PC-3 (cell line): ENCODE measurements around the gene COX10. TPM values are rescaled to one million over a fixed set of nuclear protein-coding genes. Genes with fewer than 3 reads are reported as not detected.
"Not testable (repeated sequence)": the region's sequence is repeated elsewhere in the genome, so short reads cannot be mapped to it uniquely, and the experiment has no call there.

Experiments
- ATAC-seq: fragments of 200-7000 bp; cut with Tn5 transposase; 2 replicates; pipeline ENCODE4 v1.9.1; 2020; ENCODE audit warnings: mild to moderate bottlenecking, moderate library complexity
- Bru-seq: library from RNA; stranded (reverse); fragments of 400-500 nt; gene quantifications from one replicate; lab custom pipeline; 2021; lab: Mats Ljungman, UMichigan
- BruChase-seq, 2 experiments: library from RNA; stranded (reverse); fragments of 400-500 nt; gene quantifications; one replicate each; lab custom pipeline; 2021; lab: Mats Ljungman, UMichigan
- BruUV-seq: library from RNA; stranded (reverse); fragments of 400-500 nt; replicated peaks from 2 replicates; lab custom pipeline; 2021; lab: Mats Ljungman, UMichigan
- CTCF ChIA-PET: fragments of 300-600 bp; sonication (Branson Sonifier 250); formaldehyde crosslinking; loops from one replicate; lab custom pipeline; 2022; ENCODE audit warnings: antibody characterized with exemption; lab: Charles Lee
- POLR2A ChIA-PET: fragments of 300-600 bp; sonication (Branson Sonifier 250); formaldehyde crosslinking; loops from one replicate; lab custom pipeline; 2022; ENCODE audit warnings: antibody characterized with exemption; ENCODE audit not compliant: unreplicated experiment; lab: Charles Lee
- DNase-seq: peaks from one replicate; pipeline ENCODE4 v3.0.0-alpha.2; 2015
- H2AFZ ChIP-seq: fragments of 300-600 bp; sonication (generic); 2 replicates; pipeline ENCODE4 v1.6.0; 2016; ENCODE audit warnings: antibody characterized with exemption, low read length
- H3F3A ChIP-seq: fragments of 300-600 bp; sonication (generic); one replicate; pipeline ENCODE4 v1.6.0; 2017; ENCODE audit warnings: antibody characterized with exemption, low read length, control low read depth, mild to moderate bottlenecking; ENCODE audit not compliant: unreplicated experiment
- H3K27ac ChIP-seq: fragments of 300-600 bp; sonication (generic); 2 replicates; pipeline ENCODE4 v1.5.1; 2016; ENCODE audit warnings: mild to moderate bottlenecking, low read length
- H3K27me3 ChIP-seq: fragments of 300-600 bp; sonication (generic); 2 replicates; pipeline ENCODE4 v1.6.1; 2016; ENCODE audit warnings: low read length, mixed read lengths
- H3K36me3 ChIP-seq: fragments of 300-600 bp; sonication (generic); 2 replicates; pipeline ENCODE4 v1.6.1; 2016; ENCODE audit warnings: low read depth, mixed run types, low read length, mixed read lengths
- H3K4me1 ChIP-seq: fragments of 300-600 bp; sonication (generic); 2 replicates; pipeline ENCODE4 v1.5.1; 2016; ENCODE audit warnings: low read length; ENCODE audit not compliant: insufficient read depth
- H3K4me2 ChIP-seq: fragments of 300-600 bp; sonication (generic); 2 replicates; pipeline ENCODE4 v1.6.0; 2016; ENCODE audit warnings: low read length
- H3K4me3 ChIP-seq: fragments of 300-600 bp; sonication (generic); 2 replicates; pipeline ENCODE4 v1.5.1; 2016; ENCODE audit warnings: mild to moderate bottlenecking, low read length, mixed read lengths
- H3K79me2 ChIP-seq: fragments of 300-600 bp; sonication (generic); 2 replicates; pipeline ENCODE4 v1.6.1; 2017; ENCODE audit warnings: low read length, mixed read lengths
- H3K9ac ChIP-seq: fragments of 300-600 bp; sonication (generic); 2 replicates; pipeline ENCODE4 v1.6.0; 2016; ENCODE audit warnings: mild to moderate bottlenecking, low read length
- H3K9me2 ChIP-seq: fragments of 300-600 bp; sonication (generic); replicated peaks from 2 replicates; pipeline ENCODE4 v1.6.1; 2016; ENCODE audit warnings: mixed run types, low read length, mixed read lengths
- H3K9me3 ChIP-seq: fragments of 300-600 bp; sonication (generic); 2 replicates; pipeline ENCODE4 v1.6.1; 2016; ENCODE audit warnings: low read length, mixed read lengths
- H4K20me1 ChIP-seq: fragments of 300-600 bp; sonication (generic); 2 replicates; pipeline ENCODE4 v1.6.1; 2016; ENCODE audit warnings: low read length, mixed read lengths
- CTCF ChIP-seq: fragments of 300-600 bp; sonication (generic); conservative IDR thresholded peaks from 2 replicates; pipeline ENCODE4 v1.5.1; 2017; ENCODE audit warnings: antibody characterized with exemption, low read depth, mild to moderate bottlenecking, low read length
- EZH2 ChIP-seq: fragments of 300-600 bp; sonication (generic); IDR thresholded peaks from one replicate; pipeline ENCODE4 v1.6.1; 2017; ENCODE audit warnings: antibody characterized with exemption, mild to moderate bottlenecking, low read length; ENCODE audit not compliant: unreplicated experiment
- EZH2phosphoT487 ChIP-seq: fragments of 300-600 bp; sonication (generic); IDR thresholded peaks from 2 replicates; pipeline ENCODE4 v1.6.1; 2018; ENCODE audit warnings: mild to moderate bottlenecking, antibody characterized with exemption, low read length, borderline replicate concordance
- intact Hi-C: fragments of 100-400 bp; cut with micrococcal nuclease; formaldehyde crosslinking; loops from 2 replicates; pipeline ENCODE4 v1.9.0; 2023
- long read RNA-seq: library from polyadenylated mRNA; unstranded; transcript quantifications from one replicate; pipeline ENCODE4 v2.0.0, GENCODE V29; 2021; ENCODE audit not compliant: unreplicated experiment
- total RNA-seq: library from RNA; depleted of rRNA; stranded (reverse); fragments of >200 nt; gene quantifications from 2 replicates; pipeline ENCODE4 v1.2.3, GENCODE V29; 2014; rRNA removed

COX10 gene
- 28.3 and 34.7 TPM in 2 replicates for total RNA-seq
- Bru-seq, nascent RNA = percentile 68 among the genes with signal in this experiment
- BruChase-seq, experiment 1, labeled RNA remaining after a 6-hour chase = percentile 52 among the genes with signal in this experiment
- BruChase-seq, experiment 2, labeled RNA remaining after a 2-hour chase = percentile 60 among the genes with signal in this experiment
- long read RNA-seq, transcript COX10-201 (7 exons, 2,873 nt) = major isoform, 17 of 28 reads
- long read RNA-seq, partial matches to known transcripts = 1 of 28 reads
- long read RNA-seq, other reads (novel, unspliced or antisense) = 10 of 28 reads

GRCh38 chr17:14069251-14070021 lies at the start of gene COX10:
Gene COX10, plus strand, starts transcription at chr17:14069504. Its CDS starts 102 bp downstream, at chr17:14069606.
- CTCF ChIA-PET = no interaction called here
- TSS peak; percentile 57 for BruUV-seq

DNA sequence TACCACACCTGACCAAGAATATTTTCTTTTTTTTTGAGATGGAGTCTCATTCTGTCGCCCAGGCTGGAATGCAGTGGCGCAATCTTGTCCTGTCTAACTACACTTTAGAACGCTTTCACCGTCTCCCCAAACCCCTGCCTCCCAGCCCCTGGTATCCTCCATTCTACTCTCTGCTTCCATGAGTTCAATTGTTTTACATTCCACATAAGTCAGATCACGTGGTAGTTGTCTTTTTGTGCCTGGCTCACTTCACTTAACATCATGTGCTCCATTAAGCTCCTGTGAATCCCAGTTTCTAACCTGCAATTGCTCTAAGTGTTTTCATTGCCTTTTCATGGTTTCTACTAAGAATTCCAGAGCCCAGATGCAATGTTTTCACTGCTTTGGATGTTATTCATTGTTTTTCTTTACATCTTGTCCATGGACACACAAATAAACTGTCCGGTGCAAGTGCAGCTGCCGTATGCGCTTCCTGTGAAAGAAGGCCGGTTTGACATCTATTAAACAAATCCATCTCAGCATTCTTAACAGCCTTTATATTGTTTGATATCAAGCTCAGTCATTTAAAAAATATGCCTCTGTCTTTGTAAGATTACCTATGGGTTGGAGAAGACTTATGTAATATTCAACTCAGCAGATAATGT lies 47.5 kb upstream of the COX10 start:
- H3K4me3 ChIP-seq, BruUV-seq, H3K9ac ChIP-seq, H3K79me2 ChIP-seq, H3K4me2 ChIP-seq, ATAC-seq, H3K9me2 ChIP-seq, H2AFZ ChIP-seq, POLR2A ChIA-PET, H3K36me3 ChIP-seq, H3K4me1 ChIP-seq, H3K27ac ChIP-seq, H3K27me3 ChIP-seq, DNase-seq, H4K20me1 ChIP-seq, H3K9me3 ChIP-seq, H3F3A ChIP-seq, intact Hi-C loops, CTCF ChIA-PET: not testable (repeated sequence)

More at GRCh38 chr17:14069251-14070021, at the start of gene COX10:
- Histone ChIP-seq H3K9me3 (no peaks in the 10 kb centered on the region), H3K9me2 (no peaks in the 10 kb centered on the region), H3K79me2 (peaks cover 91% of the 10 kb centered on the region), H3K36me3 (peaks cover 11% of the 10 kb centered on the region; the same call in 1 of the 2 replicates), H3K4me3 (peak within 1 kb of the TSS; percentile 99), H4K20me1 (peaks cover 9% of the 10 kb centered on the region; the same call in 1 of the 2 replicates), H3F3A (no peaks in the 10 kb centered on the region), H3K27me3 (no peaks in the 10 kb centered on the region), H2AFZ (peak within 1 kb of the TSS; percentile 97), H3K4me2 (peak within 1 kb of the TSS; percentile 91), H3K27ac (peak within 1 kb of the TSS; percentile 74), H3K9ac (peak within 1 kb of the TSS; percentile 97), H3K4me1 (peaks cover 32% of the 10 kb centered on the region)
- DNase-seq = peak; percentile 96
- intact Hi-C loops = loop anchor here (10.0 kb wide), 3 partner anchors 135 to 475 kb away; partner anchors contain the start of gene HS3ST3B1
- peak; percentile 97 for ATAC-seq
- POLR2A ChIA-PET = no interaction called here
- no peak for TF ChIP-seq EZH2
- no peak for TF ChIP-seq CTCF
- TF ChIP-seq EZH2phosphoT487 = 0 out of 2 replicates have a peak, but pooled peaks have one; percentile 50

DNA sequence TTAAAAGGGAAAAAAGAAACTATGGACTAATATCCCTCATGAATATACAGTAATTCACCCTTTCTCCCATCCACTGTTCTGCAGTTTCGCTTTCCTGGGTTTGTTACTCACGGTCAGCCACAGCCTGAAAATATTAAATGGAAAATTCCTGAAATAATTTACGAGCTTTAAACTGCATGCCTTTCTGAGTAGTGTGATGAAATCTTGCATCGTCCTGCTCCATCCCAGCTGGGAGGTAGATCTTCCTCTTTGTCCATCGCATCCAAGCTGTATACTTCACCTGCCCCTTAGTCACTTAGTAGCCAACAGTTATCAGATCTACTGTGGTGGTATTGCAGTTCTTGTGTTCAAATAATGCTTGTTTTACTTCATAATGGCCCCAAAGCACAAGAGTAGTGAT lies 39.5 kb upstream of the COX10 start:
- H4K20me1 ChIP-seq, DNase-seq, BruUV-seq, H3K27me3 ChIP-seq, H3K79me2 ChIP-seq, H3K4me2 ChIP-seq, H3K27ac ChIP-seq, H3K9ac ChIP-seq, H3F3A ChIP-seq, H2AFZ ChIP-seq, H3K4me3 ChIP-seq, H3K9me2 ChIP-seq, intact Hi-C loops, H3K9me3 ChIP-seq, CTCF ChIA-PET, ATAC-seq, POLR2A ChIA-PET, H3K4me1 ChIP-seq: not testable (repeated sequence)
- peaks cover 15% of the 10 kb centered on the region for H3K36me3 ChIP-seq
